SHP77 treated with DMSO at 0.1 percent for 48 hours (cell line): ENCODE measurements around the gene ZNF382.

Experiments used
- DNase-seq: peaks from one replicate; lab custom pipeline; 2025; lab: John Stamatoyannopoulos, UW

Gene ZNF382

GRCh38 chr19:36679455-36679854, 74.3 kb downstream of the ZNF382 start:
- DNase-seq: no peak
